Mesenteric fat pad (tissue), 1 donor: ENCODE data around the gene POLG2. TPM values are rescaled to one million over a fixed set of nuclear protein-coding genes. Genes with fewer than 3 reads are reported as not detected.
A peak's percentile ranks its signal among the peaks of the same experiment; 100 is the strongest.

Source experiments
- DNase-seq: peaks from one replicate; pipeline ENCODE4 v3.0.0-alpha.2; 2020; ENCODE audit warnings: low spot score
- long read RNA-seq: library from polyadenylated mRNA; unstranded; transcript quantifications from one replicate; pipeline ENCODE4 v2.0.0, GENCODE V29; 2020
- total RNA-seq: library from RNA; stranded (reverse); fragmentation: NEBNext Ultra II Directional; extraction: Animal tissue kit (Norgen Biotek cat#: 25700); gene quantifications from one replicate; pipeline ENCODE4 v1.2.1, GENCODE V29; 2021
- donor health status: DM: yes; HTN: yes; CAD: no.

The POLG2 gene
- total RNA-seq = 11.6 TPM
- long read RNA-seq, transcript POLG2-201 (8 exons, 1,564 nt) = major isoform, 15 of 23 reads
- long read RNA-seq, partial matches to known transcripts = 3 of 23 reads
- long read RNA-seq, other reads (novel, unspliced or antisense) = 4 of 23 reads

- peak; percentile 98 for DNase-seq
These were observed at the start of gene POLG2 for GRCh38 chr17:64496786-64497564. Gene POLG2, minus strand, starts transcription at chr17:64497054. Its CDS starts 86 bp downstream, at chr17:64496968.

- DNase-seq = no peak
These were observed 47.9 kb upstream of the POLG2 start for GRCh38 chr17:64544742-64545141.

- no peak for DNase-seq
These were observed 43.4 kb upstream of the POLG2 start for GRCh38 chr17:64540118-64540776.

- no peak for DNase-seq
These were observed 41.8 kb upstream of the POLG2 start for GRCh38 chr17:64538508-64539130.

GRCh38 chr17:64537488-64537887 lies 40.6 kb upstream of the POLG2 start:
- no peak for DNase-seq

- DNase-seq = no peak
These were observed 40.1 kb upstream of the POLG2 start for GRCh38 chr17:64536913-64537312.

GRCh38 chr17:64535357-64535756 lies 38.5 kb upstream of the POLG2 start:
- DNase-seq = no peak

GRCh38 chr17:64534187-64534586 lies 37.3 kb upstream of the POLG2 start:
- no peak for DNase-seq

- no peak for DNase-seq
These were observed 36.9 kb upstream of the POLG2 start for GRCh38 chr17:64533784-64534183.

- no peak for DNase-seq
These were observed 35.6 kb upstream of the POLG2 start for GRCh38 chr17:64532409-64532808.

GRCh38 chr17:64531955-64532371 lies 35.1 kb upstream of the POLG2 start:
- no peak for DNase-seq

GRCh38 chr17:64529221-64529620 lies 32.4 kb upstream of the POLG2 start:
- no peak for DNase-seq

- DNase-seq = no peak
These were observed 31.1 kb upstream of the POLG2 start for GRCh38 chr17:64527914-64528313.

- no peak for DNase-seq
These were observed 23.5 kb upstream of the POLG2 start for GRCh38 chr17:64520359-64520758.

GRCh38 chr17:64519601-64520000 lies 22.7 kb upstream of the POLG2 start:
- no peak for DNase-seq

- DNase-seq = no peak
These were observed 19.0 kb upstream of the POLG2 start for GRCh38 chr17:64515829-64516228.

- no peak for DNase-seq
These were observed 18.6 kb upstream of the POLG2 start for GRCh38 chr17:64515419-64515818.

GRCh38 chr17:64509179-64509578 lies 12.3 kb upstream of the POLG2 start:
- no peak for DNase-seq

GRCh38 chr17:64508683-64509082 lies 11.8 kb upstream of the POLG2 start:
- DNase-seq = no peak

- no peak for DNase-seq
These were observed 10.5 kb upstream of the POLG2 start for GRCh38 chr17:64507413-64507782.

- peak; percentile 95 for DNase-seq
These were observed 9.9 kb upstream of the POLG2 start, which contains the start of gene CEP95 for GRCh38 chr17:64506576-64507412. Gene CEP95, plus strand, starts transcription at chr17:64506977. Its CDS starts 121 bp downstream, at chr17:64507098.
